Measurements from ENCODE around the gene HBG2.
"Not testable (repeated sequence)": the region's sequence is repeated elsewhere in the genome, so short reads cannot be mapped to it uniquely, and the experiment has no call there.

Gene HBG2

GRCh38 chr11:5280582-5281102 lies 26.1 kb upstream of the HBG2 start:
- FAIRE-seq: no peak

GRCh38 chr11:5279471-5280090 lies 25.0 kb upstream of the HBG2 start:
- no peak for FAIRE-seq

DNA sequence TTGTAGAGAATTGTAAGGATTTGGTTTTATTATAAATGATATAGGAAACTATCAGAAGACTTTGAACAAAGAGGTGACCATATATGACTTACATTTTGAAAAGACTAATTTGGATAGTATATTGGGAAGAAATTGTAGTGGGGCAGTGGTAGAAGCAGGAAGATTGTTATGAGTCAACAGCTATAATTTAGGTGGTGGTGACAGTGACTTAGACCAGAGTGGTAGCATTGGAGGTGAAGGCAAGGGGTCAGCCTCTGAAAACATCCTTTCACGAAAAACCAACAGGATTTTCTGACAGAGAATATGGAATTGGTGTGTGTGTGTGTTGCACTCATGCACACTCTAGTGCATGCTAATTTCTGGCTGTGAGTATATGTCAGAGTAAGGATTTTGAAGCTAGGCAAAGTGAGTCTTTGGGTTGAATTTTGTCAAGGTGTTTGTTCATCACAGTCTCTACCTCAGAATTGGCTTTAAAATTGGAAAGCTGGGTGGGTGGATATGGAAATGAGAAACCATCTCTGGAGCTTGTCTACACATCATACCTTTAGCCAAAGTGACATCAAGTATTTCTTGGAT lies 23.3 kb upstream of the HBG2 start:
- no peak for FAIRE-seq

GRCh38 chr11:5276697-5277096 lies 22.1 kb upstream of the HBG2 start:
- FAIRE-seq: no peak

DNA sequence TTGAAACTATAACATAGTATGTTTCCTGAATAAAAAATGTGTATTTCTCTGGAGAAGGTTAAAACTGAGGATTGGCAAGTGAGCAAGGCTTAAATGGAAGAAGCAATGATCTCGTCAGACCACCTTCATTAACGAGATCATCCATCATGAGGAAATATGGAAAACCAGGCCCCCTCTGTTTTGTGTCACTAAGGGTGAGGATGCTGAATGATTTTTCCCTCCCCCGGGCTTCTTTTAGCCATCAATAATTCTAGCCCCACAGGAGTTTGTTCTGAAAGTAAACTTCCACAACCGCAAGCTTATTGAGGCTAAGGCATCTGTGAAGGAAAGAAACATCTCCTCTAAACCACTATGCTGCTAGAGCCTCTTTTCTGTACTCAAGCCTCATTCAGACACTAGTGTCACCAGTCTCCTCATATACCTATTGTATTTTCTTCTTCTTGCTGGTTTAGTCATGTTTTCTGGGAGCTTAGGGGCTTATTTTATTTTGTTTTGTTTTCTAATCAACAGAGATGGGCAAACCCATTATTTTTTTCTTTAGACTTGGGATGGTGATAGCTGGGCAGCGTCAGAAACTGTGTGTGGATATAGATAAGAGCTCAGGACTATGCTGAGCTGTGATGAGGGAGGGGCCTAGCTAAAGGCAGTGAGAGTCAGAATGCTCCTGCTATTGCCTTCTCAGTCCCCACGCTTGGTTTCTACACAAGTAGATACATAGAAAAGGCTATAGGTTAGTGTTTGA lies 21.0 kb upstream of the HBG2 start:
- FAIRE-seq: no peak

- no peak for FAIRE-seq
These were observed 19.8 kb upstream of the HBG2 start for GRCh38 chr11:5274395-5274794.

DNA sequence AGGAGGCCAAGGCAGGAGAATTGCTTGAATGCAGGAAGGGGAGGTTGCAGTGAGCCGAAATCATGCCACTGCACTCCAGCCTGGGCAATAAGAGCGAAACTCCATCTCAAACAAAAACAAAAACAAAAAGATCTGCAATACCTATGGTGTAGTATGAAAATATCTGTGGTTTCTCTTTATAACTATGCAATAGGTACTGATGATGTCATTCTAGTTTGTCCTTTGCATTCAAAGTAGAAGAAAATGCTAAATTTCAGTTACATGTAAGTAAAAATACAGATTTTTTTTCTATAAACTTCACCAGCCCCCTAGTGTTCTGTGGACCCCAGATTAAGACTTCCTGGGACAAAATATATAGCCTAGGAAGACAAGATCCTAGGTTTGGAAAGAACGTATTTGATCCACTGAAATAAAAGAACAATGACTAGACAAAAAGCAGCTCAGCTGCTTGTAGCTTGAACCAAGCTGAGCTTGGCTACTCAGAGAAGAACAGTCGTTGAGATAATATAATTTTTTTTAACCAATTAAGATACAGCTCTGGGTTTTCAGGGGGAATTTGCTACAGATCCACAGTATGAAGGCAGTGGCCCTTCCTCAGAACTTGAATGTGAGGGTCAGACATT lies 17.9 kb upstream of the HBG2 start:
- FAIRE-seq: no peak

GRCh38 chr11:5269715-5270147 lies 15.2 kb upstream of the HBG2 start, which contains the start of gene HBE1:
Gene HBE1 (minus strand): TSS chr11:5269945. CDS start chr11:5269890, 55 bp downstream.
- FAIRE-seq: no peak

- FAIRE-seq: no peak
These were observed 12.5 kb upstream of the HBG2 start for GRCh38 chr11:5267033-5267563.

GRCh38 chr11:5266609-5267008 lies 12.0 kb upstream of the HBG2 start:
- FAIRE-seq: no peak

DNA sequence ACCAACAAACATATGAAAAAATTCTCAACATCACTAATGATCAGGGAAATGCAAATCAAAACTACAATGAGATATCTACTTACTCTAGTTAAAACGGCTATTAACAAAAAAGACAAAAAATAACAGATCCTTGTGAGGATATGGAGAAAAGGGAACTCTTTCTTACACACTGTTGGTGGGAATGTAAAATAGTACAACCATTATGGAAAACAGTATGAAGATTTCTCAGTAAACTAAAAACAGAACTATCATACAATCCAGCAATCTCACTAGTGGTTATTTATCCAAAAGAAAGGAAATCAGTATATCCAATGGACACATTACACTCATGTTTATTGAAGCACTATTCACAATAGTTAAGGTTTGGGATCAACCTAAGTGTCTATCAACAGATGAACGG lies 11.3 kb upstream of the HBG2 start:
- FAIRE-seq: no peak

DNA sequence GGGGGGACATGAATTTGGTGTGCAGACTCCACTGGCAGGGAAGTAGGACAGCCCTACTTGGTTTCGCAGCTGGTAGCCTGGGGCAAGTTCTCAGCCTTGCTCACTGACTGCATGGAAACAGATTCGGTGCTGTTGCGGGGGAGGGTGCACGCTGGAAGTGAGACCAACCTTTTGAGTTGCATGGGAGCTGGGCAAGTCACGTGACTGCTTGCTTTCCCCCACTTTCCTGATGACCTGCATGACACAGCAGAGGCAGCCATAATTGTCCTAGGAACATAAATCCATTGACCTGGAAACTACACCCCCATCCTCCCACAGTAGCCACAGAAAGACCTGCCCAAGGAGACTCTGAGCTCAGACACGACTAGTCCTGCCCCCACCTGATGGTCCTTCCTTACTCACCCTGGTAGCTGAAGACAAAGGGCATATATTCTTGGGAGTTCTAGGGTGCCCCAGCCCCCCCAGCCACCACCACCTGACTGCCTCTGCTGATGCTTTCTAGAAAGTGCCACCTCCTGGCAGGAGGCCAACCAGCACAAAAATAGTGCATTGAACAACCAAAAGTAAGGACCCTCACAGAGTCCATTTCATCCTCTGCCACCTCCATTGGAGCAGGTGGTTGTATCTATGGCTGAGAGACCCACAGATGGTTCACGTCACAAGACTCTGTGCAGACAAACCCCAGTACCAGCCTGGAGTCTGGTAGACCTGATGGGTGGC lies 4.1 kb upstream of the HBG2 start:
- FAIRE-seq: no peak

DNA sequence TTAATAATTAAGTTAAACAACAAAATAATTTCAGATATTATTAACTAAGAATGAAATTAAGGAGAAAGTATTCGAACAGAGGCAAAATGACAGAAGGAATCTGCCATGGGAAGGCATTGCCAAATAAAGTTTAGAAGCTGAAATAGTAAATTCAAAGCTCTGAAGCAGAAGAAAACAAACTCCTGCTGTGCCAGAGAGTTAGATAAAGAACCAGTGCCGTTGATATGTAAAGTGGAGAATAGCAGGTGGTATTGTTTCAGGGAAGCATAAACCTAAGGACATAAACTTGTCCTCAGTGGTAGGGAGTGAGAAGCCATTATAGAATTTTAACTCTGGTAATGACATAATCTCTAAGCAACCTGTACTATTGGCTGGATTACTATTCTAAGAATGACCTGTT lies 2.7 kb upstream of the HBG2 start:
- no peak for FAIRE-seq

DNA sequence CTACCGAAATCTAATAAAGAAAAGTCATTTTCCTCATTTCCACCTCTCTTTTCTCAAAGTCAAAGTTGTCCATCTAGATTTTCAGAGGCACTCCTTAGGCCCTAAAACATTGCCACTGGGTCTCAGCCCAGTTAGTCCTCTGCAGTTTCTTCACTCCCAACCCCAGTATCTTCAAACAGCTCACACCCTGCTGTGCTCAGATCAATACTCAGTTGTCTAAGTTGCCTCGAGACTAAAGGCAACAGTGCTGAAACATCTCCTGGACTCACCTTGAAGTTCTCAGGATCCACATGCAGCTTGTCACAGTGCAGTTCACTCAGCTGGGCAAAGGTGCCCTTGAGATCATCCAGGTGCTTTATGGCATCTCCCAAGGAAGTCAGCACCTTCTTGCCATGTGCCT lies 558 bp downstream of the HBG2 start:
- not testable (repeated sequence) for FAIRE-seq

- not testable (repeated sequence) for FAIRE-seq
These were observed 1.1 kb downstream of the HBG2 start for GRCh38 chr11:5253440-5253839.

GRCh38 chr11:5252919-5253265 lies 1.7 kb downstream of the HBG2 start:
- no peak for FAIRE-seq

GRCh38 chr11:5252192-5252918 lies 2.2 kb downstream of the HBG2 start:
- FAIRE-seq: no peak

DNA sequence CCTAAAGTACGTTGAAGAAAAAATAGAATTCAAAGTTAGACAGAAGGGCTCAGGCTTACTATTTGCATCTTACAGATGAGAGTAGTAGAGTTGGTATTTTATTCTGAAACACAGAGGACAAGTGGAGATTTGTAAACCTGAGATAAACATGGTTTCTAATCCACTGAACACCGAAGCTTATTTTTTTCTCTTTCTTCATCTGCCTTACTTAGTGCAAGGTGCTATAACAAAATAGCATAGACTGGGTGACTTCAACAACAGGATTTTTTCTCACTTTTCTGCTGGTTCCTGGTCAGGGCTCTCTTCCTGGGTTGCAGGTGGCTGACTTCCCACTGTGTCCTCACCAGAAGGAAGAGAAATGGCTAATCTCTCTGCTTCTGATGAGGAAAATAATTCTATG lies 2.8 kb downstream of the HBG2 start:
- no peak for FAIRE-seq

- no peak for FAIRE-seq
These were observed 3.9 kb downstream of the HBG2 start for GRCh38 chr11:5250543-5251204.

DNA sequence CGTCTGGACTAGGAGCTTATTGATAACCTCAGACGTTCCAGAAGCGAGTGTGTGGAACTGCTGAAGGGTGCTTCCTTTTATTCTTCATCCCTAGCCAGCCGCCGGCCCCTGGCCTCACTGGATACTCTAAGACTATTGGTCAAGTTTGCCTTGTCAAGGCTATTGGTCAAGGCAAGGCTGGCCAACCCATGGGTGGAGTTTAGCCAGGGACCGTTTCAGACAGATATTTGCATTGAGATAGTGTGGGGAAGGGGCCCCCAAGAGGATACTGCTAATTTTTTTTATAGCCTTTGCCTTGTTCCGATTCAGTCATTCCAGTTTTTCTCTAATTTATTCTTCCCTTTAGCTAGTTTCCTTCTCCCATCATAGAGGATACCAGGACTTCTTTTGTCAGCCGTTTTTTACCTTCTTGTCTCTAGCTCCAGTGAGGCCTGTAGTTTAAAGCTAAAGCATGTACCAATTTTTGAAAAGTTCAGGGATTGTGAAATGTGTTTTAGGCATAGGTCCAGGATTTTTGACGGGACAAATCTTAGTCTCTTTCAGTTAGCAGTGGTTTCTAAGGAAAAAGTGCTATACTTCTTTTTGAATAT lies 4.7 kb downstream of the HBG2 start, which contains the start of gene HBG1:
TSS of gene HBG1 (minus strand) at position 51 of the 590 bp plus-strand sequence. CDS start 53 bp downstream, outside the sequence.
- FAIRE-seq: not testable (repeated sequence)

DNA sequence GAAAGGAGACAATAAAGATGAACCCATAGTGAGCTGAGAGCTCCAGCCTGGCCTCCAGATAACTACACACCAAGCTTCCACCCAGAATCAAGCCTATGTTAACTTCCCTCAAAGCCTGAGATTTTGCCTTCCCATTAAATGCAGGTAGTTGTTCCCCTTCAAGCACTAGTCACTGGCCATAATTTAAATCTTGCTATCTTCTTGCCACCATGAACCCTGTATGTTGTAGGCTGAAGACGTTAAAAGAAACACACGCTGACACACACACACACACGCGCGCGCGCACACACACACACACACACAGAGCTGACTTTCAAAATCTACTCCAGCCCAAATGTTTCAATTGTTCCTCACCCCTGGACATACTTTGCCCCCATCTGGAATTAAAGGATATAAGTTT lies 6.1 kb downstream of the HBG2 start:
- not testable (repeated sequence) for FAIRE-seq

All from G401.6 (cell line).